HuH-7 (cell line): ENCODE data around the gene CTNNA3.
A peak's percentile ranks its signal among the peaks of the same experiment; 100 is the strongest.

Experiments
- DNase-seq: peaks from one replicate; pipeline ENCODE4 v3.0.0; 2011; ENCODE audit warnings: low spot score

CTNNA3 gene

DNA sequence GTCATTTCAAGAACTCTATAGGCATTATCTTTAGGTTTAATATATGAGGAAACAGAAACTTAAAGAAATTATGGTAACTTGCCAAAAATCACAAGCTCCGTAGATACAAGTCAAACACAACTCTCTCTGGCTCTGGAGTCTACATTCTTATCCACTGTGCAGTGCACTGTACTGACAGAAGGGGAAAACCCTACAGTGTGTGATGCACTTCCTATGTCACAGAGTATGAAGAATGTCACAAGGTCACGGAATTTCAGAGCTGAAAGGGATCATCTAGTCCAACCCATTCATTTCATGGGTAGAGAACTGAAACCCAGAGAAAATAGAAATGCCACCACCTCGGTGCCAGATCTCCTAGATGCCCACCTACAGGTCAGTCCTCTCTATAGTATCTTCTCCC, 684.0 kb downstream of the CTNNA3 start:
- DNase-seq = no peak

GRCh38 chr10:67011480-67011879, 684.5 kb downstream of the CTNNA3 start:
- no peak for DNase-seq

GRCh38 chr10:67005981-67006380, 690.0 kb downstream of the CTNNA3 start:
- DNase-seq = no peak

- DNase-seq = no peak
Measured at GRCh38 chr10:67004690-67005089, 691.3 kb downstream of the CTNNA3 start.

DNA sequence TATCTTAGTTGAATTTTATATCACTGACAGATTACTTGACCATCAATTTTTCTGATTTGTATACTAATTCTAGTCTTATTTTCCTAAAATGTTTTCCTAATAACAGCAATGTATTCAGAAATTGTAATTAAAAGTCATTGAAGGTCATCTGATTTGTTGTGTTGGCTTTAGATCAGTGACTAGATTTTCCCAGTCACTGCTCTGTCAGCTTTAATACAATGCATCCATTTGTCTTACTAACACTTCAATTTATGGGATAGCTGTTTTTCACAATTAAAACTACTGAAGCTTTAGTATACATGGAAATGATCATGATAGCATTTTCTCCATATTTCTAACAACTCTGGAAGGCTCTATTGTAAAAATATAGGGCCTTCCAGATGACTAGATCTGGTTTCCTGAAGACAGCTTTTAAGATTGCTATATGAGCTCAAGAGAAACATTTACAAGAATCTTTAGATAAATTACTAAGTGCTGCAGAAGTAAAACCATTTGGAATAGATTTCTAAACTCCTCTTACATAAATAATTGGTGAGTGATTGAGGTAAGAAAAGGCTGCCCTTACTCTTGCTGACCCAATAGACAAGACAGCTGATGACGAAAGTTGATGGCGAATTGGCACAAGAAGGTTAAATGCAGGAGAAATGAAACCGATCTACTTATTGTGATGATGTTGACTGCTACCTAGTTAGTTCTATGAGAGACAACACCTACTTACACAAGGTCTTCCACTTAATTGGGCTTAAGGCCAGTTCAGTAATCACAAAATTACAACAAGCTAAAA, 696.0 kb downstream of the CTNNA3 start:
- DNase-seq = no peak

GRCh38 chr10:66996996-66997395, 699.0 kb downstream of the CTNNA3 start:
- no peak for DNase-seq

- DNase-seq = no peak
Measured at GRCh38 chr10:66990143-66990830, 705.7 kb downstream of the CTNNA3 start.

DNA sequence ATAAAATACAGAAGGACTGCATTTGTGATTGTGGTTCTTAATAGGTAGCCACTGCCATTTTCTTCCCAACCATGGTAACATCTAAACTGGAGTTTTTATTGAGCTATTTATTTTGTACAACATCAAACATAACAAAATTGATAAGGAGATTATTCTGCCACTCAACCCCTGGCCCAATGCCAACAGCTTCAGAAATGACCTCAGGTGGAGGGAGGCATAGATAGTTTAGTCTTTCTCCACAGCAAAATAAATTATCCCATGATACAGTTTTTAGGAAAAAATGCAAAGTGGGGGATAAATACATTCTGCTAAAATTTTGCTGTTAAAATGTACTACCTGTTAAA, 712.5 kb downstream of the CTNNA3 start:
- no peak for DNase-seq

GRCh38 chr10:66982792-66983474, 713.1 kb downstream of the CTNNA3 start:
- no peak for DNase-seq

- no peak for DNase-seq
Measured at GRCh38 chr10:66982053-66982420, 714.0 kb downstream of the CTNNA3 start.

- no peak for DNase-seq
Measured at GRCh38 chr10:66981361-66982052, 714.5 kb downstream of the CTNNA3 start.

DNA sequence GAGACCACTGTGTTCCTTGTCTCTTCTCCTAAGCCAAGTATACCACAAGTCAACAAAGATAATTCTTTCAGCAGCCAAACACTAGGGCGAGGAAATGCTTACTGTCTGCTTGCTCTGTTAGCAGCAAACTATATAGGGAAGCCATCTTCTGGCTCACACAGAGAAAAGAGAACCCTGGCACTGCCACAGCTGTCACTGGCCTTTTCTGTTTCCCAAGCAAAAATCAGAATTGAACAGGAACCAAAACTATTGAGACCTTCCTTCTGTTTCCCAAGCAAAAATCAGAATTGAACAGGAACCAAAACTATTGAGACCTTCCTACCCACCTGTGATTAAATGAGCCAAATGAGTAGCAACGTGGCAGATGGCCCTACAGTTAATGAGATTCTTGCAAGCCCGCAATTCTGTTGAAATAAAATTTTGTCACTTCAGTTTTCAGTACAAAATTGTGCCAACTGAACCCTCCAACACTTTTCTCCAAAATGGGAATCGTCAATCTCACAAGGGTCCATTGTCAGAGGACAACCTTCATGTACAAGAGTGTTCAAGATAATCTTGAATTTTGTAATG, 715.7 kb downstream of the CTNNA3 start:
- no peak for DNase-seq

GRCh38 chr10:66964946-66965345, 731.0 kb downstream of the CTNNA3 start:
- no peak for DNase-seq

DNA sequence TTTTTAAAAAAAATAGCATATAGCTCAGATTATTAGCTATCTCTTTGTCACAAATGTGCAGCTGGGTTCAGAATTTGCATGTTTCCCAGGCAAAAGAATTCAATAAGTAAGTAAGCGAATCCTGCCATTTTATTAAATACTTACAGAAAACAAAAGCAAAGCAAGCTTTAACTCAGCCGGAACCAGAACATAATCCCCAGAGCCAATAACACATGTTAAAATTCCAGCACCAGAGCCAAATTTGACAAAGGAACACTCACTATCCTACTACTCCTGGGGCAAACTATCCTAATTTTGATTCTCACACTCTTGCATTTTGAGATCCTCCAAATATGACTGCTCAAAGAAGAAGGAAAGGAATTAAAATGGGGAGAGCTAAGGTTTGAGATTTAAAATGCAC, 737.5 kb downstream of the CTNNA3 start:
- no peak for DNase-seq

DNA sequence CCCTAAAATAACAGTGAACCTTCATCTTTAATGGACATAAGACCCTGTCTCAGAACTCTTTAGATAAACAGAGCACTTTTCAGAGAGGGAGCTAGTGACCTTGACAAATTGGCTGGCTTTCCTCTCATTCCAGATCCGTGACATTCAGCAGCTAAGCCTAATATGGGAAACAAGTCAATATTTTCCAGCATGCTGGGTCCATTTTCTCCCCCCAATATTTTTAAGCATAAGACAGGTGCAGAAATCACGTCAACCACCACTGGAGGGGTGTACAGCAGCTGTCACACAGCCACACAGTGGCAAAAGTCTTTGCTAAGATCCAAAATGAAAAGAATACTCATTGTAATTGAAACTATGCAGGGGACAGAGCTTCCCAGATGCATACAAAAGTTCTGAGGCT, 744.1 kb downstream of the CTNNA3 start:
- DNase-seq = no peak

GRCh38 chr10:66943590-66943989, 752.4 kb downstream of the CTNNA3 start:
- no peak for DNase-seq

DNA sequence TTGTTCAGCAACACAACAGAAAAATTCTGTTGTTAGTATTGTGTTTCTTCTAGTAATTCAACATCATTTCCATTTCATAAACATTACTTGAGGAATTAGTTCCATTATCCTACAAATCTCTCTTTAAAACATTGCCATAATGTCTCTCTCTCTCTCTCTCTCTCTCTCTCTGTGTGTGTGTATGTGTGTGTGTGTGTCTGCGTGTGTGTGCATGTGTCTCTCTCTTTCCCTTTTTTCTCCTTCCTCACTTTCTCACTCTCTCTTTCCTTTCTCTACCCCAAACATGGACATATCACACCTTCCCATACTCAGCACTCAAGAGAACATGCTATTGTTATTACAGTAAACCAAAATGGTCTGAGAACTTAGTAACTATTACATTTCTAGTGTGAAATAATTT, 753.6 kb downstream of the CTNNA3 start:
- no peak for DNase-seq

DNA sequence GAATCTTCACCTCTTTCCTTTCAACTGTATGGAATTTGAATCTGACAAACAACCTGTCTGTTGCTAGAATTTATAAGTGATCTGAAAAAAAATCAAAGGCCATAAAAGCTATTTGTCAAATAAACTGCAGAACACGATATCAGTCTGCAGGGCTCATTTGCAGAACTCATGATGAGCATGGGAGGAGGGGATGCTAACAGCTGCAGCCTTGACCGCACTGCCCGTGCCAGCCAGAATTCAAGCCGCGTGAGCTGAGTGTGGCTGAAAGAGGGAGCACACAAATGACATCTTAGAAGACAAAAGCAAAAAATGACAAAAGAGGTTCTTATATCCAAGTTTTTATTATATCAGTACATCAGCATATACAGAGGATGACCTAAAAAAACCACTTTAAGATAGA, 754.5 kb downstream of the CTNNA3 start:
- DNase-seq = no peak

DNA sequence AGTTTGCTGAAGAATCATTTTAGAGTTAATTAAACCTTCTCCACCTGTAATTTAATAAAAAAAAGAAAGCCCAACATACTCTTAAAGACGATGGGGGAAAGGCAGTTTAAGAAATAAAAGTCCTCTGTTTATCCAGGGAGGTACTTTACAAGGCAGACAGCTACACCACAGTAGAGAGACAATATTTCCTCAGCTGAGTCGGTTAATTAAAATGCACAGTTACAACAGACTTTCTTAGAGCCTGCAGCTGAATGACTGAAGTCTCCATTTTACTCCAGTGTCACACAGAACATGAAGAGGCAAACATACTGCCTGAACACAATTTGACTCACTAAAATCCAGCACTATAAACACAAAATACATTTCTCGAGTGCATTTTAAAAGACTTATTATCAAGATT, 755.0 kb downstream of the CTNNA3 start:
- DNase-seq = no peak

DNA sequence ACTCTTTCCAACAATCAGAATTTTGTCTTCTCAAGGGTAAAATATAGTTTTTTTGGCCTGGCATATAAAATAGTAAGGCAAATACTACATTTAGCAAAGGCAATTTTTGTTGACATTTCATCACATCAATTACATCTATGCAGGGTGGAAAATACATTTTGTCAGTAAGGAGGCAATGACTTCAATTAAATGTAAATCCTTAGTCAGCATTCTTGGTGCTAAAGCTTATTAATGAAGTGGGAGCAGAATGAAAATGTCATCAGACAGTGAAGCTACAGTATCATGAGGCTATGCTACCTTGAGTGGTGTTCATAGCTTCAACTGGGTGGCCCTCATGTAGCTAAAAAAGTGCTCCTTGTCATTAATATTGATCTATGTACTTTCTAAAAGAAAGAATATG, 761.3 kb downstream of the CTNNA3 start:
- no peak for DNase-seq

DNA sequence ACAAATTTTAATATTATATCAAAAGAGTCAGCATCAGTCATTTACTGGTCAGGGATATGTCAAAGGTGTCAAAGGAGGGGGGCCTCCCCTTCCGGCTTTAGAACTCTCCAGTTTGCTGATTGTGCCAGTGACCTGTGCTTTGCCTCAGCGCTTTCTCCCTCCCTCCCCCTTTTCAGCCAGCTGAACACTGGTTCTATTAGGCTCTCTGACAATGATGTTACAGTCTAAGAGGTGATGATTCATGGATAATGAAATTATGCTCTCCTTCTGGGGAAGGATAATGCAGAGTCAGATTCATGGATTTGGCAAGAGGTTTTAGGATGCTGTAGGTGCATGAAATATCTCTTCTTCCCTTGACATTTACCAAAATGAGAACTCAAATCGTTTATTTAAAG, 764.0 kb downstream of the CTNNA3 start:
- no peak for DNase-seq

DNA sequence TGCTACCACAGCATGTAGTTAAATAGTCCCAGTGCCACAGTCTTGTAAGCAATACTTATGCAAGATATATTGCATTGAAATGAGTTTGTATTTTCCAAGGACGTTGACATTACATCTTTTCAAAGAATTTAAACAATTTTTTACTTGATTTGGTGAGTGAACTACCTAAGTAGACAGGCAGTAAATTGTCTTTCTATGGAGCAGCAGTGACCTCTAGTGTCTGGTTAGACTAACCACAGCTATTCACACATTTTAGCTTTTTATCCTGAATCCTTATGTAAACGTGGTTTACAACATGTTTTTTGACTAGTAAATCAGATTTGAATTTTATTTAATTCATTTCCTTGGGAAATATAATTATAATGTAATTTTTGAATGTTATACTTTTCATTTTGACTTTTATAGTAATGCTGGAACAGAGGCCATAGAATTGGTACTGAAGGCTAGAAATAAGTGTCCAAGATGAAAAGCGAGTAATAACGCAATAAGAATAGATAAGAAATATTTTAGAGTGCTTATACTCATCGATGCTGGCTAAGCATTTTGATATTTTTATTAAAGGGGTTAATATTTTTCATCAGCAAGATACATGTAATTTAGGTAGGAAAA, 764.6 kb downstream of the CTNNA3 start:
- peak; percentile 6 for DNase-seq
